PC-9 (cell line): Measurements from ENCODE around the gene ESRRG. TPM values are rescaled to one million over a fixed set of nuclear protein-coding genes. Genes with fewer than 3 reads are reported as not detected.

Experiments
- BruUV-seq: library from RNA; stranded (reverse); fragments of 400-500 nt; replicated peaks from 2 replicates; lab custom pipeline; 2021; lab: Mats Ljungman, UMichigan
- CTCF ChIA-PET: fragments of 300-600 bp; sonication (Branson Sonifier 250); formaldehyde crosslinking; loops from one replicate; lab custom pipeline; 2022; ENCODE audit warnings: antibody characterized with exemption; lab: Charles Lee
- POLR2A ChIA-PET: fragments of 300-600 bp; sonication (Branson Sonifier 250); formaldehyde crosslinking; loops from one replicate; lab custom pipeline; 2022; ENCODE audit warnings: antibody characterized with exemption; ENCODE audit not compliant: unreplicated experiment; lab: Charles Lee
- DNase-seq, 2 experiments: peaks; one replicate each; pipeline versions ENCODE4 v3.0.0 to v3.0.0-alpha.2; 2015 to 2022; ENCODE audit warnings: mixed read lengths in 1 of 2
- H2AFZ ChIP-seq: fragments of 200-600 bp; sonication (generic); 2 replicates; pipeline ENCODE4 v1.8.1; 2017; ENCODE audit warnings: antibody characterized with exemption
- H3F3A ChIP-seq: fragments of 200-600 bp; sonication (generic); 2 replicates; pipeline ENCODE4 v1.8.1; 2017; ENCODE audit warnings: antibody characterized with exemption, mild to moderate bottlenecking, low read depth; ENCODE audit not compliant: insufficient read depth
- H3K27ac ChIP-seq: fragments of 200-600 bp; sonication (generic); 2 replicates; pipeline ENCODE4 v1.6.1; 2016; ENCODE audit warnings: mixed run types
- H3K27me3 ChIP-seq: fragments of 200-600 bp; sonication (generic); 2 replicates; pipeline ENCODE4 v1.6.1; 2016; ENCODE audit warnings: low read depth, mixed run types; ENCODE audit not compliant: insufficient read depth
- H3K36me3 ChIP-seq: fragments of 200-600 bp; sonication (generic); 2 replicates; pipeline ENCODE4 v1.6.1; 2016; ENCODE audit warnings: low read depth, mixed run types
- H3K4me1 ChIP-seq: fragments of 200-600 bp; sonication (generic); replicated peaks from 2 replicates; pipeline ENCODE4 v1.6.1; 2016; ENCODE audit warnings: mixed run types; ENCODE audit not compliant: insufficient read depth
- H3K4me2 ChIP-seq: fragments of 200-600 bp; sonication (generic); 2 replicates; pipeline ENCODE4 v1.6.1; 2017; ENCODE audit warnings: mixed run types
- H3K4me3 ChIP-seq: fragments of 200-600 bp; sonication (generic); 2 replicates; pipeline ENCODE4 v1.6.1; 2016; ENCODE audit warnings: mixed run types
- H3K79me2 ChIP-seq: fragments of 200-600 bp; sonication (generic); 2 replicates; pipeline ENCODE4 v1.6.1; 2017; ENCODE audit warnings: low read depth, mixed run types
- H3K9me2 ChIP-seq: fragments of 200-600 bp; sonication (generic); 2 replicates; pipeline ENCODE4 v1.8.1; 2017; ENCODE audit warnings: mild to moderate bottlenecking; ENCODE audit not compliant: insufficient read depth
- H3K9me3 ChIP-seq: fragments of 200-600 bp; sonication (generic); 2 replicates; pipeline ENCODE4 v1.8.1; 2016; ENCODE audit warnings: low read depth; ENCODE audit not compliant: insufficient read depth
- H4K20me1 ChIP-seq: fragments of 200-600 bp; sonication (generic); 2 replicates; pipeline ENCODE4 v1.8.1; 2017; ENCODE audit not compliant: insufficient read depth
- EZH2 ChIP-seq: fragments of 200-600 bp; sonication (generic); IDR thresholded peaks from 2 replicates; pipeline ENCODE4 v1.8.0; 2017; ENCODE audit warnings: antibody characterized with exemption, low read depth
- intact Hi-C: fragments of 100-400 bp; cut with micrococcal nuclease; formaldehyde crosslinking; loops from one replicate; pipeline ENCODE4 v1.10.0; 2022; ENCODE audit not compliant: unreplicated experiment
- total RNA-seq: library from RNA; stranded (reverse); gene quantifications from 2 replicates; pipeline ENCODE4 v1.2.3, GENCODE V29; 2021
- TF ChIP-seq, protein P1 (sequence below): fragments of 200-600 bp; sonication (generic); conservative IDR thresholded peaks from 2 replicates; pipeline ENCODE4 v1.6.1; 2017; ENCODE audit warnings: mixed run types, antibody characterized with exemption, mild to moderate bottlenecking, moderate library complexity

Gene ESRRG
- total RNA-seq, 1 experiment from 2014 or later = not detected

DNA sequence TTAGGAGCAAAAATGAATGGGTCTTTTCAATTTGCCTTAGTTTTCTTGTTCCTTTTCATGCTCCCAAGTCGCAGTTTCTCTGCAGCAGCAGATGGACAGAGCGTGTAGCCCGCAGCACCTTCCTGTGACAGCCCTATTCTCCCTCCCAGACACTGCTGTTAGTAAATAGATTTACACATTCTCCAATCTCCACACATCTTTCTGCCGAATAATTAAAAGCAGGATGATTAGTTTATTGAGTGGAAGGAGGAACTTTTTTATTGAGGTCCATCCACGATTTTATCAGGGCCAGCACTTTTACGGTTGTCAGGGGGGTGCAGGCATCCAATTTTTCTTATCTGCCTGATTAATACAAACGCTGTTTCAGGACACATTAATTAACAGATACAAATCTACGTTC is 201.8 kb downstream of the ESRRG start:
- Histone ChIP-seq H3K9me2 (no peaks in the 10 kb centered on the region), H3K27me3 (no peaks in the 10 kb centered on the region), H3K4me1 (no peaks in the 10 kb centered on the region), H3F3A (no peaks in the 10 kb centered on the region), H2AFZ (no peak overlapping the region), H3K79me2 (no peaks in the 10 kb centered on the region), H4K20me1 (no peaks in the 10 kb centered on the region), H3K36me3 (no peaks in the 10 kb centered on the region), H3K27ac (no peak overlapping the region), H3K9me3 (no peaks in the 10 kb centered on the region), H3K4me3 (no peak overlapping the region), H3K4me2 (no peak overlapping the region)
- DNase-seq = no peak
- intact Hi-C loops = no loop called here
- CTCF ChIA-PET = no interaction called here
- no peak for TF ChIP-seq EZH2
- TF ChIP-seq, protein P1, sequence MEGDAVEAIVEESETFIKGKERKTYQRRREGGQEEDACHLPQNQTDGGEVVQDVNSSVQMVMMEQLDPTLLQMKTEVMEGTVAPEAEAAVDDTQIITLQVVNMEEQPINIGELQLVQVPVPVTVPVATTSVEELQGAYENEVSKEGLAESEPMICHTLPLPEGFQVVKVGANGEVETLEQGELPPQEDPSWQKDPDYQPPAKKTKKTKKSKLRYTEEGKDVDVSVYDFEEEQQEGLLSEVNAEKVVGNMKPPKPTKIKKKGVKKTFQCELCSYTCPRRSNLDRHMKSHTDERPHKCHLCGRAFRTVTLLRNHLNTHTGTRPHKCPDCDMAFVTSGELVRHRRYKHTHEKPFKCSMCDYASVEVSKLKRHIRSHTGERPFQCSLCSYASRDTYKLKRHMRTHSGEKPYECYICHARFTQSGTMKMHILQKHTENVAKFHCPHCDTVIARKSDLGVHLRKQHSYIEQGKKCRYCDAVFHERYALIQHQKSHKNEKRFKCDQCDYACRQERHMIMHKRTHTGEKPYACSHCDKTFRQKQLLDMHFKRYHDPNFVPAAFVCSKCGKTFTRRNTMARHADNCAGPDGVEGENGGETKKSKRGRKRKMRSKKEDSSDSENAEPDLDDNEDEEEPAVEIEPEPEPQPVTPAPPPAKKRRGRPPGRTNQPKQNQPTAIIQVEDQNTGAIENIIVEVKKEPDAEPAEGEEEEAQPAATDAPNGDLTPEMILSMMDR = no peak
- BruUV-seq = no TSS peak
- POLR2A ChIA-PET = no interaction called here

DNA sequence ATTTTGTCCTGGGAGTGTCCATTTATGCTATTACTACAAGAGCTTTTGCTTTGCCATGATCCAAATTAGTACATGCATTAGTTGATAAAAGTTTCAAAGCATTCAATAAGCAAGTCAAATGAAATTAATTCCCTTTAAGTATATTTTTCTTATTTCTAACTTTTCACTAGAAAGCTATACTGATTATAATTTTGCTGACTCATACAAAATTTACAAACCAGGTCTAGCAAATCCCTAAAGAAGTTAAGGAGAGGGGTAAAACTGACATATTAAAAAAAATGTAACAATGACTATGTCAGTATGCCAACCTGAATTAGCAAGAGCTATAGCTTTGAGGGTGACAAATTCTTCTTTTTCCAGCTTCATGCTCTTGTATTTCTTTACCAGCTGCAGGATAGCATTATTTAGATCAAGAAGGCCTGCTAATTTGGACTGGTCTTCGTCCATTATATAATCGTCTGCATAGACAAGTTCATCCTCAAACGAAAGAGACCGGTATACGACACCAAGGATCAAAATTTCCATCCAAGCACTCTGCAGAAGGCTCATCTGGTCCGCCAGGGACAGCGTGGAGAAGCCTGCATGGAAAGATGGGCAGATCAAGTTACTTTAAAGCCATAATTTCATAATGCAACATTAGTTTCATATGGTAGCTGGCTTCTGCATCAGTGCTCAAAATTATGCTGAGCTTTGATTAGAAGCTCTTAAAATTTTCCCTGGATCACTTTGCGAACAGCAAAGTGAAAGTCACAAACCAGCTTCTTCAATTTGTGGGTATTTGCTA is 204.2 kb downstream of the ESRRG start:
- Histone ChIP-seq H3K4me3 (no peak overlapping the region), H3F3A (no peaks in the 10 kb centered on the region), H2AFZ (no peak overlapping the region), H3K27me3 (no peaks in the 10 kb centered on the region), H3K9me2 (no peaks in the 10 kb centered on the region), H3K4me2 (no peak overlapping the region), H3K27ac (no peak overlapping the region), H3K79me2 (no peaks in the 10 kb centered on the region), H3K9me3 (no peaks in the 10 kb centered on the region), H3K4me1 (no peaks in the 10 kb centered on the region), H4K20me1 (no peaks in the 10 kb centered on the region), H3K36me3 (no peaks in the 10 kb centered on the region)
- CTCF ChIA-PET = no interaction called here
- no TSS peak for BruUV-seq
- no peak for DNase-seq
- POLR2A ChIA-PET = no interaction called here
- no peak for TF ChIP-seq EZH2
- TF ChIP-seq, protein P1 = no peak
- intact Hi-C loops = no loop called here

DNA sequence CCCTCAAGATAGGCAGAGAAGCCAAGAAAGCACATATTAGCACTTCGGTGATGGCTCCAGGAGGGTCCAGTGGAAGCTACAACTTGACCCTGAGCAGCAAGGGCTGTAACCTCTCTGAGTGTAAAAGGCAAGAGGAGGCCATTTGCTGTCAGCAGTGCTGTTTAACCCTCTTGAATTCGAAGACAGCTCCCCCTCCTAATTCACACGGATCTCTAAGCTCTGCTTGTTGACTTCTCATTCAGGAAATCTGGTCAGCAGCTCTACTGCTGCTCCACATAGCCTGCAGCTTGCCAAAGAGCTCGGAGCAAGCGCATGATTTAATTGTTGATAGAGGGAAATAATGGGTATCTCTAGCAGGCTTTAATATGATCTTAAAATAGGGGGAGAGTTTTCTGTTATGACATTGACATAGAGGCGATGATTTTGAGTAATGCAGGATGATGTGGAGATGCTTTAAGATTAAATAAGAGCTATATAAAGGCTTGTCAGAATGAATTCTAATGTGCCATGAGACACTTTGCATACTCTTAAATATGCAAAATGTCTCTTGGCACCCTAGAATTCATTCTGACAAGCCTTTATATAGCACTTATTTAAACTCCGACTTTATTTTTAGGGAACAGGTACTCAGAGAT is 220.6 kb downstream of the ESRRG start:
- Histone ChIP-seq H3F3A (no peaks in the 10 kb centered on the region), H3K27me3 (no peaks in the 10 kb centered on the region), H3K4me2 (no peak overlapping the region), H3K36me3 (no peaks in the 10 kb centered on the region), H3K9me2 (no peaks in the 10 kb centered on the region), H3K79me2 (no peaks in the 10 kb centered on the region), H3K9me3 (no peaks in the 10 kb centered on the region), H3K4me1 (no peaks in the 10 kb centered on the region), H2AFZ (no peak overlapping the region; the same call in 1 of the 2 replicates), H4K20me1 (peaks cover under 1% of the 10 kb centered on the region; the same call in 1 of the 2 replicates), H3K4me3 (no peak overlapping the region), H3K27ac (no peak overlapping the region)
- ChIA-PET POLR2A (no interaction called here), CTCF (no interaction called here)
- DNase-seq = no peak
- TF ChIP-seq EZH2 = no peak
- TF ChIP-seq, protein P1 = no peak
- intact Hi-C loops = no loop called here
- no TSS peak for BruUV-seq
